Ecto neural progenitor cell (in vitro differentiated cells): Measurements from ENCODE around the gene PRRG3.

ENCODE experiments used
- DNase-seq: peaks from one replicate; pipeline ENCODE4 v3.0.0-alpha.2; 2018; ENCODE audit warnings: low spot score

The PRRG3 gene

GRCh38 chrX:151743651-151744470, 48.6 kb downstream of the PRRG3 start:
- DNase-seq, result no peak

GRCh38 chrX:151745651-151746050, 50.4 kb downstream of the PRRG3 start:
- DNase-seq, result no peak

DNA sequence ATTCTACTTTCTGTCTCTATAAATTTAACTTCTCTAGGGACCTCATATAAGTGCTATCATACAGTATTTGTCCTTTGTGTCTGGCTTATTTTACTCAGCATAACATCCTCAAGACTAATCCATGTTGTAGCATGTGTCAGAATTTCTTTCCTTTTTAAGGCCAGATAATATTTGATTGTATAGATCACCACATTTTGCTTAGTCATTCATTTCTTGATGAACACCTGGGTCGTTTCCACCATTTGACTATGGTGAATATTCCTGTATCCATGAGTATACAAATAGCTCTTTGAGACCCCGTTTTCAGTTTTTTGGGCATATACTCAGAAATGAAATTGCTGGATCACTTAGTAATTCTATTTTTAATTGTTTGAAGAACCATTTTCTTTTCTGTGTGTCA, 51.2 kb downstream of the PRRG3 start:
- DNase-seq, result no peak

- DNase-seq, result no peak
These were observed 55.3 kb downstream of the PRRG3 start for GRCh38 chrX:151750511-151750910.

DNA sequence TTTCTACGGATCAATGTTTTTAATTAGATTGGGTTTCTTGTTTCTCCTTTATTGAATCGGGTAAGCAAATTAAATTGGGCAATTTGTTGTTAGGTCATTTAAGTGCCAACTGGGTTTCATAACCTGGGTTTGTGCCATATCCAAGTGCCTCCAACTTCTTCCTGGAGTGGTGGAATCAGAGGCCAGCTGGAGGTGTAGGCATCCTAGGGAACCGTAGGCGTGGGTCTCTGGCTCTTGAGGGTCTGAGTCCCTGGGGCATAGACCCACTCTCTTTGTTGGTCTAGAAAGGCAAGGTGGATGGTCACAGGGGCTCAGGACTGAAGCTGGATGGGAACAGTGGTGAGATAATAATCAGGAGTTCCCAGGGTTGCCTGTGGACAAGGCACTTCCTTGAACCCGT, 57.6 kb downstream of the PRRG3 start:
- DNase-seq, result no peak

DNA sequence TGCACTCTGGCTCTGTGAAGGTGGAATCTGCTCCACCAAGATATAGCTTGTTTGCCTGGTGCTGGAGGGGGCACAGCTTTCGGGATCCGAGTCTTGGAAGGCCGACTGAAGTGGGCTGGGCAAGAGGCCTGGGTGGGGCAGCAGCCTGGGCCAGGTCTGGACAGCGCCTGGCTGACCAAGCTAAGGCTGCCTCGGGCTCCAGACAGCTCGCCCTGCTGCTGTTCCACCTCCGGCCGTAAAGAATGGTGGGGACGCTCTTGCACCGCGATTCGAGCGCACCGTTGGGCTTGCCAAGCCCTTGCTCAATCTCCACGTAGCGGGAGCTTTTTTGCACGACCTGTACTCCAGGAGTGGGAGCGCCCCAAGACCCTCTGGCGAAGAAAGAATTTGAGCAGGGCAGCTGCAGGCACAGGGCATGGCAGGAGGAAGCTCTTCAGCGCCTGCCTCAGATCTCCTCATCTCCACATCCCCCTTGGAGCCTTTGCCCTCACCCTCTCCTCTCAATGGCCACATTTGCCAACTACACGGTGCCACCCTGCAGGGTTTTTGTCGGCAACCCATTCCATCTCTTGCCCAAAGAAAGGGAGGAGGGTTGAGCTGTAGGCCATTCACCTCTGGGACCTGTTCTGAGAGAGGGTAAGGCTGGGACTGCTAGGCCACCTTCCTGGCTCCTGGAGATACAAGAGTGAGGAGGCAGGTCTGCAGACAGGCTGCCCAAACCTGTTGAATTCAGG, 58.2 kb downstream of the PRRG3 start:
- peak; percentile 76 for DNase-seq

GRCh38 chrX:151754047-151754429, 58.8 kb downstream of the PRRG3 start:
- no peak for DNase-seq

- no peak for DNase-seq
These were observed 59.5 kb downstream of the PRRG3 start for GRCh38 chrX:151754641-151755215.
